ENCODE data around the gene C1orf232. TPM values are rescaled to one million over a fixed set of nuclear protein-coding genes. Genes with fewer than 3 reads are reported as not detected.

Gene C1orf232
- not detected for total RNA-seq
- long read RNA-seq, result 0 reads

DNA sequence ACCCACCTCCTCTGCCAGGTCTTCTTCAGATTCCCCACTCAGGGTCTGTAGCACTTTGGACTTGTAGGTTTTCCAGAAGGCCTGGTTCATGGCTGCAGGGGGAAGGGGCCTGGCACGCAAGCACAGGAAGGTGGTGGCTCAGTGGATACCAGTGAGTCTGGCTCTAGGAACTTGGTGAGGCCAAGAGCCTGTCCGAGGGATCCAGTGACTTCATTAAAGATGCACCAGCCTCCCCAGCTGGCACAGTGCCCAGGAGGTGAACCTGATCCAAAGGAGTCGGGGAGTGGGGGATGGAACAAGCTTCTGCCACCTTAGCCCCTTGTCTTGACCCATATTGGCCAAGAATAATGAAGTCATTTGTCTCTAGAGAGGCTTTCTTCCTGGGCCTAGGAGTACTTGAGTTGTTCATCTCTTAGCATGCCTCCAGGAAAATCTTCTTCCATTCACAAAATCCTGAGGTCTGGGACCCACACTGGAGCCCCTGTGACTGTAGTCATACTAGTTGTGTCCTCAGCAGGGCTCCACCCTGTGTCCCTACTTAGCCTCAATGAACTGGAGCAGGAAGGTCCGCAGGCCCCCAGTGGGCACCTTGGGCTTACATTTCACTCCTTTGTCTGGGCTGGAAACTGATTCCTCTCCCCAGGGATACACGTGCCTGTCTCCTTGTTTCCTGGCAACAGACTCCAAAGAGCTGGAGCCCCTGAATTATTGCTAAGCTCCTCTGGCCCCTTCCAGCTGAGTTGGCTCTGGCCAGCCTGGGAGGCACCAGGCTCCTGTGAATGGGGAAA lies at the start of gene C1orf232:
Gene C1orf232, minus strand, starts transcription at position 554 of the 788 bp plus-strand sequence. Its CDS starts 464 bp downstream, at position 90.
- intact Hi-C loops (cut with DNase I), result loop anchor here (2.0 kb wide), 2 partner anchors 66 to 152 kb away; partner anchors contain the start of gene CEP85
- DNase-seq (ENCODE audit: missing footprints), result peak; percentile 40
- no peak for ATAC-seq

DNA sequence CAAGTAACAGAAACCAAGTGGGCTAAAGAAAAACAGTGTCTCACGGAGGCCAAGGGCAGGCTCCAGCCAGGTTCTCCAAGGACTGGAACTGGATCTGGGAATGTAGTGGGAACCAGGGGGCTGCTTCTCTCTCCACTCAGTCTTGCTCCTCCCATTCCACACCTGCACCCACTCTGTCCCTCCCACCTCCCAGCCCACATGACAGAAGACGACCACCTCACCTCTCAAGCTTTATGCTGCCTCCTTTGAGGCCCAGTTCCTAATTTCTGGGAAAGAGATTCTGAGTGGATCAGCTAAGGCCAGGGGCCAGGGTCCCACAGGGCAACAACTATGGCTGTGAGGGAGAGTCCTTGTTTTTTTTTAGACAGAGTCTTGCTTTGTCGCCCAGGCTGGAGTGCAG lies 46.5 kb upstream of the C1orf232 start:
- intact Hi-C loops (cut with DNase I), result no loop called here
- no peak for DNase-seq (ENCODE audit: missing footprints)
- no peak for ATAC-seq

DNA sequence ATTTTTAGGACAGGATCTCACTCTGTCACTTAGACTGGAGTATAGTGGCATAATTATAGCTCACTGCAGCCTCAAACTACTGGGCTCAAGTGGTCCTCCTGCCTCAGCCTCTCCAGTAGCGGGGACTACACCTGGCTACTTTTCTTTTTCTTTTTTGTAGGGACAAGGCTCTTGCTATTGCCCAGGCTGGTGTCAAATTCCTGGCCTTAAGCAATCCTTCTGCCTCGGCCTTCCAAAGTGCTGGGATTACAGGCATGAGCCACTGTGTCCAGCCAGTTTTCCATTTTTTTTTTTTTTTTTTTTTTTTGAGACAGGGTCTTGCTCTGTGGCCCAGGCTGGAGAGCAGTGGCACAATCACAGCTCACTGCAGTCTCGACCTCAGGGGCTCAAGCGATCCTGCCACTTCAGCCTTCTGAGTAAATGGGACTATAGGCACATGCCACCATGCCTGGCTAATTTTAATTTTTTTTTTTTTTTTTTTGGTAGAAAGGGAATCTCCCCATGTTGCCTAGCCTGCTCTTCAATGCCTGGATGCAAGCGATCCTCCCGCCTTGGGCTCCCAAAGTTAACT lies 44.7 kb upstream of the C1orf232 start:
- intact Hi-C loops (cut with DNase I), result no loop called here
- ATAC-seq, result no peak
- no peak for DNase-seq (ENCODE audit: missing footprints)

DNA sequence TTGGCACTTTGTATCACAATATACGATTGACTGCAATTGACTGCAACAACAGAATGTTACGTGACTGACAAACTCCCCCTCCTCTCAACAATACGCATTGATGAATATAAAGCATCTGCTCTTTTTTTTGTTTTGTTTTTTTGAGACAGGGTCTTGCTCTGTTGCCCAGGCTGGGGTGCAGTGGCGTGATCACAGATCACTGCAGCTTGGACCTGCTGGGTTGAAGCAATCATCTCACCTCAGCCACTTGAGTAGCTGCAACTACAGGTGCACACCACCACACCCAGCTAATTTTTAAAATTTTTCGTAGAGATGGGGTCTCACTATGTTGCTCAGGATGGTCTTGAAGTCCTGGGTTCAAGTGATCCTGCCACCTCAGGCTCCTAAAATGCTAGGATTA lies 44.0 kb upstream of the C1orf232 start:
- DNase-seq (ENCODE audit: missing footprints) (no peak), ATAC-seq (no peak)
- intact Hi-C loops (cut with DNase I), result no loop called here

DNA sequence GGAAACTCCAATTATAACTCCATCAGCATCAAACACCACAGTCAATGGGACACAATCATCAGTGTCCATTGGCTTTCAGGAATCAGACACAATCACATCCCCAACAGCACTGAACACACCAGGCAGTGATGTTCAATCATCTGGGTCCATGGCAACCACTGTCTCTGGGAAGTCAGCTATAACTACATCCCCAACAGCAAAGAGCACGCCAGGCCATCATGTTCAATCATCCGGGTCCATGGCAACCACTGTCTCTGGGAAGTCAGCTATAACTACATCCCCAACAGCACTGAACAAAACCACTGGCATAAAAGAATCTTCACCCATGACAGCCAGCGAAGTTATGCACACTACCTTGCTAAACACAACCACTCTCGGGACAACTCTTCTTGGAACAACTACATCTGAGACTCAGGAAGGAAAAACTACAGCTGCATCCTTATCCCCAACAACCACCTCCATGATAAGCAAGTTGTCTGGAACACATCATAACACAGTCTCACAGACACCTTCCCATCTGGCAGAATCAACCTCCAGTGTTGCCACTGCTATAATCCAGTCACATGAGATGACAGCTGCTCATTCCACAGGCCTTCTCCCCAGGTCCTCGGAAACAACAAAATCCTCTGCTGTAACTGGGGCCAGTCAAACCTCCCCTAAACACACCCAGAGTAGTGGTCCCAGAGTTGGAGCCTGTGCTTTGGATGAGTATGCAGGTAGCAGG lies 41.5 kb upstream of the C1orf232 start:
- DNase-seq (ENCODE audit: missing footprints), result no peak
- ATAC-seq, result peak; percentile 72
- intact Hi-C loops (cut with DNase I), result no loop called here

DNA sequence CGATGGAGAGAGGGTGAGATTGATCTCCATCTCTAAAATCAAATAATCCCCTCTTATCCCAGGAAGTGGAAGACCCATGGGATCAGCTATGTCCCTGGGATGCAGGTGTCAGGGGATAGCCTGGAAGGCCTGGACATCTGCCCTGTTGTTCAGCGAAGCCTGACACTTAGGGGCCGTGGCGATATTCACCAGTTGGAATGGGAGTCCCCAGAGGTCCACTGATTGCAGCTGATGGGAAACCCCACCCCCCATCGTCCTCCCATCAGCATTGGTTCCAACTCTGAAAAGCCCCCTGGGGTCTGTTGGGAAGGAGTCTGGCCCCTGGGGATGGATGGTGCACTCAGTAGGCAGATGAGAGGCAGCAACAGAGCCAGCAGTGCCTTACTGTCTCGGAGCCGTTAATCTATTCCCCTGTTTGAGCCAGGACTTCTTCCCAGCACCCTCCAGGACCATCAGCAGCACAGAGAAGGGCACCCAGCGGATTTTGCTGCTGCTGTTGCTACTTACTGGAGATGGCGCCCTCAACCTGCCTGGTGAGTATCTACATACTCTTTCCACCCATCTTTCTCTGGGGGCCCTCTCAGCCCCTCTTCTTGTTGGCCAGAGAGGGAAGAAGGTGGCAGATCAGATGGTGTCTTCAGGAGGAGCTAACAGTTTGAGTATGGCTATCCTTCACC lies 35.0 kb upstream of the C1orf232 start:
- intact Hi-C loops (cut with DNase I), result no loop called here

DNA sequence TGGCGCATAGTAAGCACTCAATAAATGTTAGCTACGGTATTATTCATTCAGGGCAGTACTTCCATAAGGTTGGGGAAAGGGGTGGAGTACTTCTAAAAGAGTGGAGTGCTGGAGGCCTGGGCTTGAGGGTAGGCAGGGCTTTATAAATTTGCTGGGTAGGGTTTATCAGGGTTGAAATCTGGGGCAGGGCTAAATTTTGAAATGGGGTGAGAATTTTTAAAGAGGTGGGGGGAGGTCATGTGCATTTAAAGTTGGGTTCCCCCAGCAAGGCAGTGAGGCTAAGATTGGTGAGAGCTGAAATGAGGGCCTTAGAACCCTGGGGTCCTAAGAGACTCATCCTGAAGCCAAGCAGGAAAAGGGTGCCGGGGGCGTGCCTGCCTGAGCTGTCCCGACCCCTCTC lies 31.6 kb upstream of the C1orf232 start:
- no peak for DNase-seq (ENCODE audit: missing footprints)
- ATAC-seq, result no peak
- intact Hi-C loops (cut with DNase I), result no loop called here

More for the DNA sequence above, 35.0 kb upstream of the C1orf232 start:
- no peak for ATAC-seq
- no peak for DNase-seq (ENCODE audit: missing footprints)

DNA sequence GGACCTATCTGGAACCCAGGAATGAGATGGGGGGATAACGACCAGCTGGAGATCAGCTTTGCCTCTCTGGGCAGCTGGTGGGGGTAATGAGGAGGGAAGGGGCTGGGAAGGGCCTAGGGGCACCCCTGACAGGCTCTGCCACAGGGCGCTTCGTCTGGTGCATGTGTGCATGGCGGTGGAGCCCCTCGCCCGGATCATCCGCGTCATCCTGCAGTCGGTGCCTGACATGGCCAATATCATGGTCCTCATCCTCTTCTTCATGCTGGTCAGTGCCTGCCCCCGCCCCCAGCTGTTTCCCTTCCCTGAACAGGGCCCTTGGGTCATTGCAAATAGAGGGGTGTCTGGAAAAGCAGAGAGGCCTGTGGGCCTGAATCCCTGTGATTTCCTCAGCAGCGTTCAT lies 29.1 kb upstream of the C1orf232 start:
- ATAC-seq (no peak), DNase-seq (ENCODE audit: missing footprints) (no peak)
- intact Hi-C loops (cut with DNase I), result no loop called here

DNA sequence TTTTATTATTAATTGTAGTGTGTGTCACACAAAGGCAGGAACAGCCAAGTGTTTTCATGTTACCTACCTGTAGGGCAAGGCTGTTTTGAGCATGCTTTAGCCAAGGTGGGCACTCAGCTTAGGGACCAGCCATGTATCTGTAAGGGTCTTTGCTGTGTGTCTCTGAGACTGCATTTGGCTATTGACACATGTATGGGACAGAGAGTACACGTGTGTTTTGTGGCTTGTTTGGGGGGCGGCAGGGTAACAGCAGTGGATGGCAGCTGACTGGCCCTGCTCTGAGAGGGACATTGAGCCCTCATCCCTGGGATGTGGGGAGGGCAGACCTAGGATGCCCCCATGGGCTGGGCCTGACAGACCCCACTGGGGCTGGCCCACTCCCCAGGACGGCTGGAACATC lies 28.5 kb upstream of the C1orf232 start:
- intact Hi-C loops (cut with DNase I), result no loop called here
- ATAC-seq, result no peak
- DNase-seq (ENCODE audit: missing footprints), result no peak

DNA sequence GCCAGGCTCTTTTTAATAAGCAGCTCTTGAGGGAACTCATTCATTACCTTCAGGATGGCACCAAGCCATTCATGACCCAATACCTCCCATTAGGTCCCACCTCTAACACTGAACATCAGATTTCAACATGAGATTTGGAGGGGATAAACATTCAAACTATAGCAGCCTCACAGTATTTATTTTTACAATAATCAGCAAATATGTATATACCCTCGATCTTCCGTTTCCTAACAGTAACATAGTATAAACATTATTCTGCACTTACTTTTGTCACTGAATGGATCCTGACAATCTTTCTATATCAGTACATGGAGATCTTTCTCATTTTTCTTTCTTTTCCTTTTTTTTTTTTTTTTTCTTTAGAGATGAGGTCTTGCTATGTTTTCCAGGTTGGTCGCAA lies 27.0 kb upstream of the C1orf232 start:
- DNase-seq (ENCODE audit: missing footprints), result no peak
- intact Hi-C loops (cut with DNase I), result no loop called here
- ATAC-seq, result no peak

DNA sequence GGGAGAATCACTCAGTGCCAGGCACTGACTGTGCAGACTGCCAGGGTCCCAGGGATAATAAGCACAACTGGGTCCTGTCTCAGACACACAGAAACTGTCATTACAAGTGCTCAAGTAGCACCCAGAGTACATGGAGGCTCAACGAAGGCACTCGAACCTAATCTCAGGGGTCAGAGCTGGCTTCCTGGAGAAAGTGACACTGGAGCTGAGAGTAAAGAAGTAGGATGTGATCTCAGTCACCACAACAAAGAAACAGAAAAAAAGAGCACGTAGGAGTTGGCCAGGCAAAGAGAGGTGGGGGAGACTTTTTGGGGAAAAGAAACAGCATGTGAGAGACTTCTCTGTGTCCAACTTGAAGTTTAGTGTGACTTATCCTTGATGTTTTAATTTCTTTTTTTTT lies 23.0 kb upstream of the C1orf232 start:
- ATAC-seq (no peak), DNase-seq (ENCODE audit: missing footprints) (no peak)
- intact Hi-C loops (cut with DNase I), result no loop called here

DNA sequence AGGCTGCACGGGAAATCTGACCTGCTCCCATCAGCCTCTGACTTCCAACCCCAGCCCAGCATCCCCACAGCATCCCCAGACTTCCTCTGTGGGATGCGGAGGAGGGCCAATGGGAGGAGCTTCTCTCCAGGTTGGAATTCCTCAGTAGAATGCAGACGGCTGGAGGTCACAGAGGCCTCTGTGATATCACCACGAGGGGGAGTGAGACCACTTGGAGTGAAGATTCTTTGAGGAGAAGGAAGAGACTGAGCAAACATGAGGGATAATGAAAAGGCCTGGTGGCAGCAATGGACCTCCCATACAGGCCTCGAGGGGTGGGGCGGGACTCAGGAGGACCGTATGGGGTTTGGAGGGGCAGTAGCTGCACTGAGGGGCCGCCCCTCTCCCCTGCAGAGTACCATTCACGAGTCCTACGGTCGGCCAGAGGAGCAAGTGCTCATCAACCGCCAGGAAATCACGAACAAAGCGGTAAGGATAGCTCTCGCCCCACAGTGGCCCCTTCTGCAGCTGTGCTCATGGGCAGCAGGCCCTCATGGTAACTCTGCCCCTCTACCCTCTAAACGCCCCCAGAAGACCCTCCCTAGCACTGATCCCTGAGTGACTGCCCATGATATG lies 21.7 kb upstream of the C1orf232 start, which contains the start of gene CATSPER4:
Gene CATSPER4, plus strand, starts transcription at position 230 of the 615 bp plus-strand sequence. Its CDS starts 26 bp downstream, at position 256.
- no peak for ATAC-seq
- no peak for DNase-seq (ENCODE audit: missing footprints)
- intact Hi-C loops (cut with DNase I), result no loop called here

DNA sequence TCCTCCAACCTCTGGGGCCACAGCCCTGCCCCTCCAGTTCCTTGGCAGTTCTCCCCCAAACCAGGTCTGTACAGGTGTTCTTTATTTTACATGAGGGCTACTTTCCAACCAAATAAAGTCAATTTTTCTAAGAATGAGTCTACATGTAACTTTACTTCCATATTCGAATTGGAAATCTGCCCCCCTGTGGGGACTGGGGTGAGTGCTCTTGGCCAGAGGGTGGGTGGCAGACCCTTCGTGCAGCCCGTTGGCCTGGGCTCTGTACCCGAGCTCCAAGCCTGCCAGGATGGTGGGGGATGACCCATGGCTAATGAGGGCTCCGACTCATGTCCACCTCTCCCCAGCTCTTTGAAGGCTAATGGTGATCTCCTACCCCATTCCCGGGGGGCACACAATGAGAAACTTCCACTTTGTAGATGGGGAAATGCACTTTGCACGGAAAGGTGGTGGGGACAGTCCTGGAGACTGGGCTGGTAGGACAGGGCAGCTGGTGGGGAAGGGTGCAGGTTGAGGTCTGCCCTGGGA lies 21.1 kb upstream of the C1orf232 start:
- intact Hi-C loops (cut with DNase I), result no loop called here
- ATAC-seq, result no peak

DNA sequence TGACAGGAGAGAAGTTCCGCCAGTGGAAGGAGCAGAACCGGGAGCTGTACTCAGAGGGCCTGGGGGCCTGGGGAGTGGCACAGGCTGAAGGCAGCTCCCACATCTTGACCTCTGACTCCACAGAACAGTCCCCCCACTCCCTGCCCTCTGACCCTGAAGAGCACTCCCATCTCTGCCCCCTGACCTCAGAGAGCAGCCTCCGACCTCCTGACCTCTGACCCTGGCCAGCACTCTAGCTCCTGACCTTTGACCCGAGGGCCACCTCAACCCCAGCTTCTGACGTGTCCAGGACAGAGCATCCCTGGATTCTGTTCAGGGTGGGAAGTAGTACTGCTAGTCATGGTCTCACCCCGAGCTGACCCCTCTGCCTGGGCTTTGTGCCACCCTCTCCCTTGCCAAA lies 20.6 kb upstream of the C1orf232 start:
- intact Hi-C loops (cut with DNase I), result no loop called here
- no peak for ATAC-seq
- DNase-seq (ENCODE audit: missing footprints), result no peak

More for the DNA sequence above, 21.1 kb upstream of the C1orf232 start:
- DNase-seq (ENCODE audit: missing footprints), result no peak

DNA sequence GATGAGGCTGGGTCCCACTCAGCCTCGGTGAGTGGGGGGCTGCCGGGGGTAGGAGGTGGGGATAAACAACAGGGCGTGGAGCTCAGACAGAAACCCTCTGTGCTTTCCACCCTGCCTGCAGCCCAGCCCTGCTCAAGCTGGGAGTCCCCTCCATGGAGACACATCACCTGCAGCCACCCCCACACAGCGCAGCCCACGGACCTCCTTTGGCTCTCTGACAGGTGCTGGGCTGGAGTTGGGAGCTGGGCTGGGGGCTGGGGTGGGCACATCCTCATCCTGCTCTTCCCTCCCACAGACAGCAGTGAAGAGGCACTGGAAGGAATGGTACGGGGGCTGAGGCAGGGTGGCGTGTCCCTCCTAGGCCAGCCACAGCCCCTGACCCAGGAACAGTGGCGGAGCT lies 19.7 kb upstream of the C1orf232 start:
- DNase-seq (ENCODE audit: missing footprints) (no peak), ATAC-seq (no peak)
- intact Hi-C loops (cut with DNase I), result no loop called here

DNA sequence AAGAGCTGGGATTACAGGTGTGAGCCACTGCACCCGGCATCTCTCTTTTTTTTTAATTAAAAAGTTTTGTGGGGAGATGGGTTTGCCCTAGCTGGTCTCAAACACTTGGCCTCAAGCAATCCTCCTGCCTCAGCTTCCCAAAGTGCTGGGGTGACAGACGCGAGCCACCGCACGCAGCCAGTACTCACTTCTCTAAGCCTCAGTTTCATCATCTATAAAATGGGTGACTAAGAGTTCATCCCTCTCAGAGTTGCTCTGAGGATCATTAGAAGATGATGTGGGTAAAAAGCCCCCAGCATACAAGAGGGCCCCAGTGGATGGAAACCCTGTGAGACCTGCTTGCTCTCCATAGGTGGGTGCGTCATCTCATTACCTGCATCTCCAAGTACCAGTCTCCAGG lies 19.1 kb upstream of the C1orf232 start:
- no peak for DNase-seq (ENCODE audit: missing footprints)
- intact Hi-C loops (cut with DNase I), result no loop called here
- ATAC-seq, result no peak

DNA sequence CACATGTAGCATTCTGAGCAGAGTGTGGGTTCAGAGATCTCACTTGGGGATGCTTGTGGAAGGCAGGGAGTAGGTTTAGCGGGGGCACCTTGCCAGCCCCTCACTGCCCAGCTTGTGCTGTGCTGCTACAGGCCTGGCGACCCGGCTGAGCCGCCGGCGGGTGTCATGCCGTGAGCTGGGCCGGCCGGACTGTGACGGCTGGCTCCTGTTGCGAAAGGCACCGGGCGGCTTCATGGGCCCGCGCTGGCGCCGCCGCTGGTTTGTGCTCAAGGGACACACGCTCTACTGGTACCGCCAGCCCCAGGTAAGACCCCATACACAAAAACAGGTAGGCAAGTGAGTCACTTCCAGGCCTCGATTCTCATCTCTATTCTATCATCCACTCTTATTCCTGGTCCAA lies 16.1 kb upstream of the C1orf232 start:
- intact Hi-C loops (cut with DNase I), result no loop called here
- DNase-seq (ENCODE audit: missing footprints) (no peak), ATAC-seq (no peak)

DNA sequence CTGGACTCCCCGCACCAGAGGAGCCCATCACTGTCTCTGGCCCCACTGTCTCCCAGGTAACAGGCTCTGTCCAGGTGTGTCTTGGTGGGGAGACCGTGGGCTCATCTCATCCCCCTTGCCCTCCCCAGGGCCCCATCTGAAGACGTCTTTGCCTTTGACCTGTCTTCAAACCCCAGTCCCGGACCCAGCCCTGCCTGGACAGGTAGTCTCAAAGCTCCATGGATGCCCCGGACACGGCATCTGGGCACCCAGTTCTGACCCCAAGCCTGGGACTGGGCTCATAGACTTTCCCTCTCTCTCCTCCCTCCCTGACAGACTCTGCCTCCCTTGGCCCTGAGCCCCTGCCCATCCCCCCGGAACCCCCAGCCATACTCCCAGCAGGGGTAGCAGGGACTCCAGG lies 15.3 kb upstream of the C1orf232 start:
- ATAC-seq, result no peak

DNA sequence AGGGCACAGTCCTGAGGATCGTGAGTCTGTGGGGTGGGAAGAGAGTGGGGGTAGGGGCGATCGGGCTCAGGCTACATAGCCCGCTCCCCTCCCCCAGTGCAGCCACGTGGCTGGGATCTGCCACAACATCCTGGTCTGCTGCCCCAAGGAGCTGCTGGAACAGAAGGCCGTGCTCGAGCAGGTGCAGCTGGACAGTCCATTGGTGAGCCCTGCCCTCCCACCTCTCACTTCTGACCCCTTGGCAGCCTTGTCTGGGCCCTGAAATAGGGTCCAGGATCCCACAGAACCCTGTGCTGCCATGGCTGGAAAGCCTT lies 13.6 kb upstream of the C1orf232 start:
- no peak for ATAC-seq
- intact Hi-C loops (cut with DNase I), result no loop called here
- DNase-seq (ENCODE audit: missing footprints), result no peak

More for the DNA sequence above, 15.3 kb upstream of the C1orf232 start:
- intact Hi-C loops (cut with DNase I), result no loop called here
- no peak for DNase-seq (ENCODE audit: missing footprints)
